DND-41 (cell line): ENCODE results near the gene CDH23.

Experiments used
- ATAC-seq: fragments of 200-7000 bp; cut with Tn5 transposase; 3 replicates; pipeline ENCODE4 v1.9.1; 2021; ENCODE audit warnings: low read depth; ENCODE audit not compliant: insufficient read depth
- DNase-seq: peaks from one replicate; pipeline ENCODE4 v3.0.0-alpha.2; 2020
- H2AFZ ChIP-seq: 2 replicates; pipeline ENCODE4 v1.6.0; 2012; ENCODE audit warnings: low read depth, low read length
- H3K27ac ChIP-seq: 2 replicates; pipeline ENCODE4 v1.5.1; 2012; ENCODE audit warnings: low read length, inconsistent platforms
- H3K27me3 ChIP-seq: fragments of 200-600 bp; sonication (generic); 2 replicates; pipeline ENCODE4 v1.6.0; 2012; ENCODE audit warnings: low read length, mild to moderate bottlenecking, inconsistent platforms; ENCODE audit not compliant: insufficient read depth, poor library complexity
- H3K36me3 ChIP-seq: 2 replicates; pipeline ENCODE4 v1.5.1; 2012; ENCODE audit warnings: low read length, inconsistent platforms; ENCODE audit not compliant: insufficient read depth
- H3K4me1 ChIP-seq: 2 replicates; pipeline ENCODE4 v1.5.1; 2012; ENCODE audit warnings: mild to moderate bottlenecking, low read length; ENCODE audit not compliant: insufficient read depth
- H3K4me2 ChIP-seq: 2 replicates; pipeline ENCODE4 v1.6.0; 2012; ENCODE audit warnings: mild to moderate bottlenecking, moderate library complexity, low read length, inconsistent platforms; ENCODE audit not compliant: insufficient read depth
- H3K4me3 ChIP-seq, 2 experiments: fragments of 200-600 bp in 1 of 2; shearing (Covaris generic) in 1 of 2; 2 replicates each; pipeline ENCODE4 v1.5.1; 2012 to 2016; ENCODE audit warnings: inconsistent platforms in 2 of 2, low read length in 2 of 2, mild to moderate bottlenecking in 2 of 2, low read depth in 1 of 2, moderate library complexity in 1 of 2
- H3K79me2 ChIP-seq: 2 replicates; pipeline ENCODE4 v1.6.0; 2012; ENCODE audit warnings: low read length, inconsistent platforms; ENCODE audit not compliant: insufficient read depth
- H3K9ac ChIP-seq: 2 replicates; pipeline ENCODE4 v1.6.0; 2012; ENCODE audit warnings: low read depth, mild to moderate bottlenecking, inconsistent platforms, low read length, moderate library complexity
- H3K9me3 ChIP-seq: 2 replicates; pipeline ENCODE4 v1.5.1; 2012; ENCODE audit warnings: low read length, moderate library complexity, mild to moderate bottlenecking, inconsistent platforms; ENCODE audit not compliant: insufficient read depth, severe bottlenecking
- H4K20me1 ChIP-seq: 2 replicates; pipeline ENCODE4 v1.6.0; 2012; ENCODE audit warnings: low read length; ENCODE audit not compliant: insufficient read depth
- EZH2 ChIP-seq: IDR thresholded peaks from 3 replicates; pipeline ENCODE4 v1.6.1; 2012; ENCODE audit warnings: borderline replicate concordance, low read depth, mild to moderate bottlenecking, moderate library complexity, low read length, inconsistent platforms; ENCODE audit not compliant: severe bottlenecking
- TF ChIP-seq, protein P1 (sequence below): IDR thresholded peaks from 2 replicates; pipeline ENCODE4 v1.5.1; 2012; ENCODE audit warnings: borderline replicate concordance, low read length, moderate library complexity, mild to moderate bottlenecking; ENCODE audit not compliant: poor library complexity, severe bottlenecking; ENCODE audit errors: extremely low read depth

Gene CDH23

DNA sequence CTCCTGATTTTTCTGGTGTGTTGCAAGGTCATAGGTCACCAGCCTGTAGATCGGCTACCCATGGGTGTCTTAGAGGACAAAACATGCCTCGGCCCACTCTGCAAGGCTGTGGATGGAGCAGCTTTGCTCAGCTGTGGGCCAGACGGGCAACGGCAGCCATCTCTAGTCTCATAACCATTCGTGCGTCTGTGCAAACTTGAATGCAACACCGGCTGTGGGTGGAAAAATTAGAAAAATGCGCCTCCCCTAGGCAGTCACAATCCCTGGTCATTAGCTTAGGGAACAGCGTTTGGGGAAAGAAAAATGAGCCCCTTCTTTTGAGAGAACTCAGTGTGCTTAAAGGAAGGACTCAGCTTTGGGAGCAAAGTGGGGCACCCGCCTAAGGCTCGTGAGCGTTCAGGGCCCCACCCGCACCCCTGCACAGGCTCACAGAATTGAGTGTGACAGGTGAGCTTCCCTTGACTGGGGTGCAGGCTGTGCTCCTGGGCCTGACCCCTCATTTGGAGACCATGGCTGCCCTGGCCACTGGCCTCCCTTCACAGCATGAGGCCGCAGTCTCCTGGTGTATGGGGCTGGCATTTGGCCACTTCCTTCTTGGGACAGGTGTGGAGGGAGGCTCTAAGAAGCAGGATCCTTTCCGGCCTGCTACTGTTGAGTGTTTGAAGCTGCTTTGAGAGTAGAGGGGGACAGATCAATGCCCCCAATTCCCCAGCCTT lies 174.9 kb downstream of the CDH23 start:
- Histone ChIP-seq H3K4me1 (no peaks in the 10 kb centered on the region), H3K4me3 (no peak overlapping the region), H3K27ac (no peak overlapping the region), H3K27me3 (peaks cover 3% of the 10 kb centered on the region), H3K9me3 (no peaks in the 10 kb centered on the region), H4K20me1 (no peaks in the 10 kb centered on the region), H2AFZ (no peak overlapping the region), H3K79me2 (no peaks in the 10 kb centered on the region), H3K9ac (no peak overlapping the region), H3K36me3 (no peaks in the 10 kb centered on the region), H3K4me2 (no peak overlapping the region)
- ATAC-seq (no peak), DNase-seq (no peak)
- TF ChIP-seq, protein P1, sequence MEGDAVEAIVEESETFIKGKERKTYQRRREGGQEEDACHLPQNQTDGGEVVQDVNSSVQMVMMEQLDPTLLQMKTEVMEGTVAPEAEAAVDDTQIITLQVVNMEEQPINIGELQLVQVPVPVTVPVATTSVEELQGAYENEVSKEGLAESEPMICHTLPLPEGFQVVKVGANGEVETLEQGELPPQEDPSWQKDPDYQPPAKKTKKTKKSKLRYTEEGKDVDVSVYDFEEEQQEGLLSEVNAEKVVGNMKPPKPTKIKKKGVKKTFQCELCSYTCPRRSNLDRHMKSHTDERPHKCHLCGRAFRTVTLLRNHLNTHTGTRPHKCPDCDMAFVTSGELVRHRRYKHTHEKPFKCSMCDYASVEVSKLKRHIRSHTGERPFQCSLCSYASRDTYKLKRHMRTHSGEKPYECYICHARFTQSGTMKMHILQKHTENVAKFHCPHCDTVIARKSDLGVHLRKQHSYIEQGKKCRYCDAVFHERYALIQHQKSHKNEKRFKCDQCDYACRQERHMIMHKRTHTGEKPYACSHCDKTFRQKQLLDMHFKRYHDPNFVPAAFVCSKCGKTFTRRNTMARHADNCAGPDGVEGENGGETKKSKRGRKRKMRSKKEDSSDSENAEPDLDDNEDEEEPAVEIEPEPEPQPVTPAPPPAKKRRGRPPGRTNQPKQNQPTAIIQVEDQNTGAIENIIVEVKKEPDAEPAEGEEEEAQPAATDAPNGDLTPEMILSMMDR: no peak
- TF ChIP-seq EZH2: no peak

DNA sequence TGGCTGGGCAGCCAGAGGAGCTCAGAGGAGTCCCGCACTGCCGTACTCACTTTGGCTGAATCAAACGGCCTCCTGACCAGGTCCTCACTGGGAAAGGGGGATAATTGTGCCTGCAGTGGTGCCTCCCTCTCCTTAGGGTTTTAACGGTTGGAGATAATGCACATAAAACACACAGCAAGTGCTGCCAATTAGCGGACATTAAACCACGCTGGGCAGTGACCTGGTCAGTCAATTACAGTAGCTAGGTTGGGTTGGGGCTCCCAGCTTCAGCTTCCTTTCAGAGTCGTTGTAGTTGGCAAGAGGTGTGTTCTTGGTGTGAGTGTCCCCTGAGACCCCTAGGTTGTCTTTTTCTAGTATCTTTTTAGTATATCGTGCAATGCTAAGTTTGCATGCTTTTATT lies 176.2 kb downstream of the CDH23 start:
- no peak overlapping the region for H3K4me2 ChIP-seq
- 0 out of 2 replicates have a peak, but pooled peaks cover 3% of the 10 kb centered on the region for H4K20me1 ChIP-seq
- H3K9me3 ChIP-seq: no peaks in the 10 kb centered on the region
- H3K79me2 ChIP-seq: no peaks in the 10 kb centered on the region
- DNase-seq: no peak
- H3K9ac ChIP-seq: no peak overlapping the region
- no peak for ATAC-seq
- H3K27me3 ChIP-seq: peaks cover 3% of the 10 kb centered on the region
- TF ChIP-seq, protein P1: no peak
- TF ChIP-seq EZH2: no peak
- no peaks in the 10 kb centered on the region for H3K36me3 ChIP-seq
- no peaks in the 10 kb centered on the region for H3K4me1 ChIP-seq
- H3K4me3 ChIP-seq: no peak overlapping the region
- no peak overlapping the region for H3K27ac ChIP-seq
- no peak overlapping the region for H2AFZ ChIP-seq

DNA sequence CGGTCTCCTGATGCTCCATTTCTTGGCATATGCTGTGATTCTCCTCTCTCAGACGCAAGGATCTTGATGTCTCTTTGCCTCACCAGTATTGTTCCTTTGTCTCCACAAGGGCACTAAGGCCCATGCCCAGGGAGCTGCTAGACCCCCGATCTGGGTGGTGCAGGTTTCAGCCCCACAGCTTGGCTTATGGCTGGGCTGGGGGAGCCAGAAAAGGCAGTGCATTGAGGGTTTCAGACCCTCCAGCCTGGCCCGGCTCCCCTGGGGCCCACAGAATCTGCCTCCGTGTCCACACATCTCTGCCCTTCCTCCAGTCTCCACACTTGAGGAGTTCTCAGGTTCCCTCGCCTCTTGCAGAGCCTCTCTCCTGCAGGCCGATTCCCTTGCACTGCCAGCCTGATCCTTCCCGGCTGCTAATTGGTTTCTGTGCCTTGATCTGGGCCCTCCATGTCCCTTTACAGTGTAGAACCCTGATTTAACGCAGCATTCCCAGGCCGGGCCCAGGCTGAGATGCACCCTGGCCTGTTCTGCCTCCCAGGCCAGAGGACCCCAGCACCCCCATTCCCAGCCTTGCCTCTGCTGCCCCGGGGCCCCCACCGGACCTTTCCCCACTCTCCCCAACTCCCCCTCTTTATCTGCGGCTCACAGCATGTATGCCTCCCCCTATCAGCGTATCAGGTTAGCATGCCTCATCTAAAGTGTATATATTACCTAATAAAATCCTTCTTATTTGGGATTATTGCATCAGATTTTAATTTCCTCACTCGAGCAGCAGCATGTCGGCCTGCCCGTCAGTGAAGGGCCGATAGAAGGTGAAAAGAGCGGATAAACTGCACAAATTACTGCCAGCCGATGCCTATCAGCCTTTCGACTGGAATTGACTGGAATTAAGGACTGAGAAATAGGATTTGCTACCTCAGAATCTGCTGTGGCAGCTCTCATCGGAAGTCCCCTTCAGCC lies 177.1 kb downstream of the CDH23 start:
- DNase-seq (no peak), ATAC-seq (no peak)
- peaks cover 3% of the 10 kb centered on the region for H3K27me3 ChIP-seq
- H3K9ac ChIP-seq: no peak overlapping the region
- no peaks in the 10 kb centered on the region for H3K4me1 ChIP-seq
- H3K4me2 ChIP-seq: no peak overlapping the region
- no peak overlapping the region for H3K27ac ChIP-seq
- H3K36me3 ChIP-seq: no peaks in the 10 kb centered on the region
- TF ChIP-seq, protein P1: no peak
- no peak for TF ChIP-seq EZH2
- no peak overlapping the region for H2AFZ ChIP-seq
- 0 out of 2 replicates have a peak, but pooled peaks cover 3% of the 10 kb centered on the region for H4K20me1 ChIP-seq
- H3K9me3 ChIP-seq: no peaks in the 10 kb centered on the region
- no peaks in the 10 kb centered on the region for H3K79me2 ChIP-seq
- no peak overlapping the region for H3K4me3 ChIP-seq
